GM21717 (cell line): ENCODE results near the gene TNS3.

Source experiments
- ATAC-seq: cut with Tn5 transposase; IDR thresholded peaks from one replicate; pipeline ENCODE4 v1.9.1; 2021; ENCODE audit warnings: mild to moderate bottlenecking, moderate library complexity; ENCODE audit not compliant: unreplicated experiment

TNS3 gene

GRCh38 chr7:47508389-47509380 lies 73.2 kb downstream of the TNS3 start:
- no peak for ATAC-seq

- no peak for ATAC-seq
Measured at GRCh38 chr7:47507522-47507921, 74.4 kb downstream of the TNS3 start.

GRCh38 chr7:47506382-47507339 lies 75.2 kb downstream of the TNS3 start:
- ATAC-seq = no peak

DNA sequence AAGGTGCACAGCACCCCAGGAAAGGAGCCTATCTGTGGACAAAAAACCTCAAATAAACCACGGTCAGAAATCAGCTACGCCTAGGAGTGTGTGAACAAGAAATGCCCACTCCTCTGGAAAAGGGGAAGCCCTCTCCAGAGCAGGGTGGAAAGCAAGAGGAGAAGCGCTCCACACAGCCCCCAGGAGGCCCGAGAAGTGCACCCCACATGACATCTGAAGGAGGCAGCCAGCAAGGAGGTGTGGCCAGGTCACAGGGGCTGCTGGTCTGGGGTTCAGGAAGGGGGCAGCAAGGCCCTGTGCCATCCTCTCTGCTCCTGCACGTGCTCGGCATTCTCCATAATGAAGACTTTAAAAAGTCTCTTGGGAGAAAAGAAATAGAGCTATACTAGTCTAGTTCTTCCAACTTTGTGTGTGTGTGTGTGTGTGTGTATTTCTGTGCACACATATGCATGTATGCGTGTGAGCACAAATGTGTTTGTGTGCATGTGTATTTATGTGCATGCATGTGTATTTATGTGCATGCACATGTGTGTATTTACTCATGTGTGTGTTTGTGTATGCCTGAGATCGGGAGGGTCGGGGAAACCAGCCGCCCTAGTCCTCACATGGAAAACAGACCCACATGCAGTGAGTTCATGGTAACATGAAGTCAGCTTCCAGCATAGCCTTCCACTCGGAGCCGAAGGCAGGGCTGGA lies 76.5 kb downstream of the TNS3 start:
- ATAC-seq = no peak

- no peak for ATAC-seq
Measured at GRCh38 chr7:47504551-47505311, 77.2 kb downstream of the TNS3 start.

DNA sequence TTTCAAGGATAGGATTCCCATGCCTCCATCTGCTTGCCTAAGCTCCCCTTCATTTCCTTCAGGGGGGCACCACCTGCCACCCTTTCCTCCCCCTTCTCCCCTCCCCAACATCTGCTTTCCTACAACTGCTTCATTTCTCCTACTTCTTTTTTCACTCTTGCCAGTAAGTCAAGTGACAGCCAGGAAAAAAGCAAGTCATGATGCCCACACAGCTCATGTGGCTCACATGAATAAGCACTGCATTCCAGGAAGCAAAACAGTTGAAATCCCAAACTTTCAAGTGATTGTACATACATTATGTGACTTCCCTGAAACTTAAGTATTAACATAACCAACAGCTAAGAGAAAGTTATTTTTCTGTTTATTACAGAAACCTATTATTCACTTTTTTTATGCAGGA lies 78.6 kb downstream of the TNS3 start:
- ATAC-seq = no peak

DNA sequence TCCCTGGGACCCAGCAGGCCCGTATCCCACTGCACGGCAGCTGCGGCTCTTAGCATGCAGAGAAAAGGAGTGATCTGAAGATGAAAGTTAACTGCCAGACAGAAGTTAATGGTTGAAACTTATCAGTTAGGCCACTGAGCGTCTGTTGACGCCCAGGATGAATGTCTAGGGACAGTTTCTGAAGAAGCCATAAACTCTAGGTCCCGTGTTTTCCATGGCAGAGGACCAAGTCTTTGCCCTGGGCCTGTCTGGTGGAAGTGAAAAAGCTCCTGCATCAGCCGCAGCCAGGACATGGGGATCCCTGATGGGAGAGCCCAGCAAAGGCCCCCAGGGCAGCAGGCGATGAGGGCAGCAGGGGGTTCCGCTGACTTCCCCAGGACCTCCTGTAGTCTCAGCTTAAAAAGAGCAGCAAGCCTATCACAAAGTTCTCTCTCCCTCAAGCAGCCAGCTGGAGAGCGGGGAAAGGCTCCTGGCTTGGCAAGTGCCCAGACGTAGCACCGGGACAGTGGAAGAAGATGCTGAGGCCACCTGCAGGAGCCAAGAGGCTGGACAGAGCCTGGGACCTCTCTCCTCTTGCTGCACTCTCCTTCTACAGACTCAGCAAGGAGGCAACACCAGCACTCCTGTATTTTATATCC lies 79.6 kb downstream of the TNS3 start:
- ATAC-seq = no peak

DNA sequence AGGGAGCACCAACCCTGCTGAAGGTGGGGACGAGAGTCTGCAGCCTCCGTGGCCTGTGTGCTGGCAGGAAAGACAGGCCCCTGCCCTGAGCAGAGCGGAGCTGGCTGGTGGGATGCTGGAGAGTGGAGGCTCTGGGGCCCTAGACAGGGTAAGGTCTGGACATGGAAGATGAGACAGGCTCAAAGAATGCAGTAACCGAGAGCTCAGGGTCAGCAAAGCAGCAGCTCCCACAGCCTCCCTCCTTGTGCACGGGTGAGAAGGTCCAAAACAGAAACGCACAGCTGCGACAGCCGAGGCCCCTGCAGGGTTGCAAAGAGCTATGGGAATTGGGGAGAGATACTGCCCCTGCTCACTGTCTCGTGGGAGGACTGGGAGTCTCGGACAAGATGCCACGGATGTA lies 80.5 kb downstream of the TNS3 start:
- no peak for ATAC-seq

- no peak for ATAC-seq
Measured at GRCh38 chr7:47500103-47500563, 81.8 kb downstream of the TNS3 start.

- ATAC-seq = no peak
Measured at GRCh38 chr7:47498229-47499056, 83.5 kb downstream of the TNS3 start.

DNA sequence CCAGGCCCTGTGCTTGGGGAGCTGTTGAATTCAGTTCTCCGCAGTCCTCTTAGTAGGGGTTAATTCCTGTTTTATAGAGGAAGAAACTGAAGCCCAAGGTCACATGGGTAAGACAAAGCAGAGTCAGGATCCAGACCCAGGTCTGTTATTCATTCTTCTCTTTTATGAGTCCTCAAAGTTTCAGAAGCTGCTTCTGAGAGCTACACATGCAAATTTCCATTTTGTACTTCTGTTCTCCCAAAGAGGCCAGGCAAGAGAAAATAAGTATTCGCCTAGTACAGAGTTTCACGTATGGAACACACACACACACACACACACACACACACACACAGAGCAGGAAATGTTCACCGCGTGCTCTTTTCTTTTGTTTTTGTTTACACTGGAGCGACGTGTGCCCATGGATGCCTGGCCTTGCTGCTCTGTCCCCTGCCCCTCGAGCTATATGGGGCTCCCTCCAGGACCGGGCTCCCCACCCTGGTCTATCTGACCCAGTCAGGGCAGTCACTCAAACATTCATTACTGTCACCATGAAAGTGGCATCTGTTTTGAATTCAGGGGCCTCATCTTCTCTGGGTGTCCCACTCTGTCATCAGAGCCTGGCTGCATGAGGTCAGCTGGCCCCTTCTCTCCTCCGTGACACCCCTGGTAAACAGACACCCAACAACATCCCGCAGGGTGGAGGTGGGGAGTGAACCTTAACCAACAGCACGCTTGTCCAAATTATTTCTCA lies 84.4 kb downstream of the TNS3 start:
- ATAC-seq = peak; percentile 91

DNA sequence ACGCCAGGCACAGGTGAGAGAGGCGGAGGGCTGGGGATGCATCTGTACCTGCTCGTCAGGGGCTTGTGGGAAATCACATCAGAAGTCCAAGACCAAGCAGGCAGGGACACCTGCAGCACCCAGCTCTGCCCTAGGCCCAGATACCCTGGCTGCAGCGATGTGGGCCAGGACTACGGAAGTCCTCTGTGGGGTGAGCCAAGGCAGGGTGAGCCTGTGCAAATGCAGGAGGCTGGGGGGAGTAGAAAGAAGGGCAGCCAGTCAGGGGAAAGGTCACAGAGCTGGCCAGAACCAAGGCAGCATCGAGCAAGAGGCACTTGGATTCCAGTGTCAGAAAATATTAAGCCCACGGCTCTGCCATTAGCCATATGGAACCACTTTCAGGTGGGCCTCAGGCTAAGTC lies 85.2 kb downstream of the TNS3 start:
- no peak for ATAC-seq

DNA sequence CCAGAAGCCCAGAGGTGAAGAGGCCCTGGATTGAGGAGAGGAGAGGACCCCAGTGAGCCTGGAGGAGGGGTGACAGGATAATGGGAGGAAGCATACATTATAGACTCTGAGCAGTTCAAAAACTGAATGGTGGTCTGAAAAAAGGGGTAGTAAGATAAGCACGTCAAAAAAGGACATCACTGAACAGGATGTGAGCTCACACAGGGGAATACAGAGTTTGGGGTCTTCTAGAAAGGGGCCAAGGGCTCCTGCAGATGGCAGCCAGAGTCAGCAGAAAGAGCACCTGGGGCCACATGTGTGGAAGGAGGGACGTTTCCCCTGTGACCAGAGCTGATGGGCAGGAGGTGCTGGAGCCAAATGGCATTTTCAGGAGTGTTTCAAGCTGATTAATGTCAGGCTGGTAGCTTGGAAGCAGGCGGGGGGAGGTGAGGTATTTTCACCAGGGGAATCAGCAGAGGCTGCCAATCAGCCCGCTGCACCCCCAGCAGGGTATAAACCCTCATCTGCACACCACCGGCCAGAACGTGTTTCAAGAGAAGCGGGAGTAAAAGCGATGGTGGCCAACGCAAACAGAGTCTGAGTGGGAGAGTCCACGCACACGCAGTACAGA lies 85.8 kb downstream of the TNS3 start:
- ATAC-seq = no peak

GRCh38 chr7:47493976-47494911 lies 87.7 kb downstream of the TNS3 start:
- ATAC-seq = no peak

GRCh38 chr7:47492716-47493325 lies 89.1 kb downstream of the TNS3 start:
- ATAC-seq = no peak
